ENCODE data around the gene BBS1. TPM values are rescaled to one million over a fixed set of nuclear protein-coding genes. Genes with fewer than 3 reads are reported as not detected.

The BBS1 gene
- total RNA-seq, 1 donor from 2014 or later = 35.8 TPM

DNA sequence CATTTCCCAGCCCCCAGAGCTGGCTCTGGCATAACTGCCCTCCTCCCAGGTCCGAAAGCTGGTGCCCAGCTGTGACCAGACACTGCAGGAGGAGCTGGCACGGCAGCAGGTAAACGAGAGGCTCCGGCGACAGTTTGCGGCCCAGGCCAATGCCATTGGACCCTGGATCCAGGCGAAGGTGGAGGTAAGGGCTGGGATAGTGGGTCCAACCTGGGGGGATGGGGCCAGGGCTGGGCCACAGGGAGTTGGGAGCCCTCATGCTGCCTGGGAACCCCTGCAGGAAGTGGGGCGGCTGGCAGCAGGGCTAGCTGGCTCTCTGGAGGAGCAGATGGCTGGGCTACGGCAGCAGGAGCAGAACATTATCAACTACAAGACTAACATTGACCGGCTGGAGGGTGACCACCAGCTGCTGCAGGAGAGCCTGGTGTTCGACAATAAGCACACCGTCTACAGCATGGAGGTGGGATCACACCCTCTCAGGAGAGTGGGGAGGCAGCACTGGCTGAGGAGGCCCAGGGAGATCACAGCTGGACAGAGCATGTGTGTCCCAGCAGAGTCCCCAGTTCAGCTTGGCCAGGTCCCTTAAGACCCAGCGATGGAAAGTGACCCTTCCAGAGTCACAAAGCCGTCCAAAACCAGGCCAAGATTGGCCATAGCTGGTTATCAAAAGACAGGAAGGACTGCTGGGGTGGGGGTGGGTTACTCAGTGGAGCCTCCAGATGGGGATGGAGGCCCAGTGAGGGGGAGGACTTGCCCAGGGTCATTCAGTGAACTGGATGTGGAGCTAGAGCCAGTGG is 50.9 kb downstream of the BBS1 start:
- no peak overlapping the region for H3K4me3 Mint-ChIP-seq (ENCODE audit: unreplicated experiment)

DNA sequence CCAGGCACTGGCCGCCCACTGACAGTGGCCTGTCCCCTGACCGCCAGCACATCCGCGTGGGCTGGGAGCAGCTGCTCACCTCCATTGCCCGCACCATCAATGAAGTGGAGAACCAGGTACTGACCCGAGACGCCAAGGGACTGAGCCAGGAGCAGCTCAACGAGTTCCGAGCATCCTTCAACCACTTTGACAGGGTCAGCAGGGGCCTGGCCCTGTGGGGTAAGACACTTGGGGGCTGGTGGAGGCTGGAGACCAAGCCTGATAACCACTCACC is 51.5 kb downstream of the BBS1 start:
- Mint-ChIP-seq H3K4me3 (ENCODE audit: unreplicated experiment) (no peak overlapping the region), H3K9me3 (ENCODE audit: unreplicated experiment) (no peaks in the 10 kb centered on the region), H3K36me3 (ENCODE audit: low read depth, unreplicated experiment) (no peaks in the 10 kb centered on the region), H3K27ac (ENCODE audit: unreplicated experiment) (no peak overlapping the region), H3K4me1 (ENCODE audit: unreplicated experiment) (no peaks in the 10 kb centered on the region), H3K27me3 (ENCODE audit: unreplicated experiment) (peaks cover 7% of the 10 kb centered on the region)
- TF ChIP-seq CTCF (IDR thresholded peaks at IDR 0.05; ENCODE audit: unreplicated experiment) = no peak
- no peak for DNase-seq (ENCODE audit: low spot score)

More for the DNA sequence above, 50.9 kb downstream of the BBS1 start:
- no peak for TF ChIP-seq CTCF (IDR thresholded peaks at IDR 0.05; ENCODE audit: unreplicated experiment)
- Mint-ChIP-seq H3K4me1 (ENCODE audit: unreplicated experiment) (no peaks in the 10 kb centered on the region), H3K27me3 (ENCODE audit: unreplicated experiment) (peaks cover 7% of the 10 kb centered on the region), H3K27ac (ENCODE audit: unreplicated experiment) (no peak overlapping the region), H3K9me3 (ENCODE audit: unreplicated experiment) (no peaks in the 10 kb centered on the region), H3K36me3 (ENCODE audit: low read depth, unreplicated experiment) (no peaks in the 10 kb centered on the region)
- no peak for DNase-seq (ENCODE audit: low spot score)

- Mint-ChIP-seq H3K9me3 (ENCODE audit: unreplicated experiment) (no peaks in the 10 kb centered on the region), H3K27ac (ENCODE audit: unreplicated experiment) (no peak overlapping the region), H3K4me3 (ENCODE audit: unreplicated experiment) (no peak overlapping the region), H3K4me1 (ENCODE audit: unreplicated experiment) (no peaks in the 10 kb centered on the region), H3K36me3 (ENCODE audit: low read depth, unreplicated experiment) (no peaks in the 10 kb centered on the region), H3K27me3 (ENCODE audit: unreplicated experiment) (peaks cover 5% of the 10 kb centered on the region)
- no peak for DNase-seq (ENCODE audit: low spot score)
- no peak for TF ChIP-seq CTCF (IDR thresholded peaks at IDR 0.05; ENCODE audit: unreplicated experiment)
Observed at GRCh38 chr11:66562275-66562674, 51.8 kb downstream of the BBS1 start.

DNA sequence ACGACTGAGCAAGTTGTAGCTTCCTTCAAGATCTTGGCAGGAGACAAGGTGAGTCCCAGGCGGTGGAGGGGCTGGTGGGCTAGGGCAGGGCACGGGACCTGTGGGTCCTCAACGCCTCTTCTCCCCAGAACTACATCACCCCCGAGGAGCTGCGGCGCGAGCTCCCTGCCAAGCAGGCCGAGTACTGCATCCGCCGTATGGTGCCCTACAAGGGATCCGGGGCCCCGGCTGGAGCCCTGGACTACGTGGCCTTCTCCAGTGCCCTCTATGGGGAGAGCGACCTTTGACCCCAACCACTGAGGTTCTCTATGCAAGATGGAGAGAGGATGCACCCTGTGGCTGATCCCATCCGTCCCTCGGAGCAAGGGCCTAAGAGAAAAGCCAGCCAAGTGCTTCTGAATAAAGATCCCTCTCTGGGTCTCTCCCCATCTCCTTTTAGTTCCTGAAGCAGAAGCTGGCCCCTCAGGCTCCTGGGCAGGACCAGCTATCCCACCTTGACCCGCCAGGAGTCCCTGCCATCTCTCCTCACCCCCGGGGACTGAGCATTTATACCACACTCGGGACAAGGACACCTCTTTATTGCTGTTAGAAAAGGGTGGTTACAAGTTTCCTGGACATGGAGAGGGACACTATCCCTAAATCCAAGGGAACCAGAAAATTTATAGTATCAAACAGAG is 52.6 kb downstream of the BBS1 start:
- no peak for DNase-seq (ENCODE audit: low spot score)
- Mint-ChIP-seq H3K4me3 (ENCODE audit: unreplicated experiment) (no peak overlapping the region), H3K27me3 (ENCODE audit: unreplicated experiment) (peaks cover 4% of the 10 kb centered on the region), H3K4me1 (ENCODE audit: unreplicated experiment) (no peaks in the 10 kb centered on the region), H3K9me3 (ENCODE audit: unreplicated experiment) (no peaks in the 10 kb centered on the region), H3K36me3 (ENCODE audit: low read depth, unreplicated experiment) (no peaks in the 10 kb centered on the region), H3K27ac (ENCODE audit: unreplicated experiment) (no peak overlapping the region)
- no peak for TF ChIP-seq CTCF (IDR thresholded peaks at IDR 0.05; ENCODE audit: unreplicated experiment)

GRCh38 chr11:66563832-66564231 is 53.4 kb downstream of the BBS1 start:
- Mint-ChIP-seq H3K4me3 (ENCODE audit: unreplicated experiment) (no peak overlapping the region), H3K27me3 (ENCODE audit: unreplicated experiment) (peaks cover 4% of the 10 kb centered on the region), H3K4me1 (ENCODE audit: unreplicated experiment) (no peaks in the 10 kb centered on the region), H3K27ac (ENCODE audit: unreplicated experiment) (no peak overlapping the region), H3K9me3 (ENCODE audit: unreplicated experiment) (no peaks in the 10 kb centered on the region), H3K36me3 (ENCODE audit: low read depth, unreplicated experiment) (no peaks in the 10 kb centered on the region)
- no peak for TF ChIP-seq CTCF (IDR thresholded peaks at IDR 0.05; ENCODE audit: unreplicated experiment)
- DNase-seq (ENCODE audit: low spot score) = no peak
